Common myeloid progenitor, CD34-positive (primary cell): ENCODE measurements around the gene TMPRSS5. TPM values are rescaled to one million over a fixed set of nuclear protein-coding genes. Genes with fewer than 3 reads are reported as not detected.

ENCODE experiments used
- CTCF ChIA-PET: fragments of 350-600 bp; sonication (Branson Sonifier 250); formaldehyde crosslinking; loops from one replicate; lab custom pipeline; 2021; ENCODE audit warnings: antibody characterized with exemption; lab: Charles Lee
- POLR2A ChIA-PET: fragments of 350-600 bp; sonication (Branson Sonifier 250); formaldehyde crosslinking; loops from one replicate; lab custom pipeline; 2021; ENCODE audit warnings: antibody characterized with exemption; lab: Charles Lee
- DNase-seq, 3 donors: peaks; one replicate each; pipeline versions ENCODE4 v3.0.0 to v3.0.0-alpha.2; 2013
- H3K27ac ChIP-seq, 2 experiments: 1 replicate in 1 of 2; 2 replicates in 1 of 2; pipeline ENCODE4 v1.7.0; 2013; ENCODE audit warnings: inconsistent platforms in 2 of 2, low read length in 2 of 2, mild to moderate bottlenecking in 2 of 2, low read depth in 1 of 2, moderate library complexity in 1 of 2; ENCODE audit not compliant: severe bottlenecking in 2 of 2, insufficient read depth in 1 of 2, poor library complexity in 1 of 2
- H3K27me3 ChIP-seq, 5 experiments: replicated peaks in 2 of 5; 1 replicate in 3 of 5; 2 replicates in 2 of 5; pipeline versions ENCODE4 v1.6.1 to v1.7.0; 2013; ENCODE audit warnings: low read length in 4 of 5, mild to moderate bottlenecking in 2 of 5, moderate library complexity in 2 of 5, inconsistent platforms in 1 of 5; ENCODE audit not compliant: insufficient read depth in 5 of 5, control insufficient read depth in 4 of 5
- H3K36me3 ChIP-seq, 4 experiments: 1 replicate in 2 of 4; 2 replicates in 2 of 4; pipeline versions ENCODE4 v1.6.1 to v1.7.0; 2013; ENCODE audit warnings: low read length in 3 of 4, control low read depth in 1 of 4, mild to moderate bottlenecking in 1 of 4; ENCODE audit not compliant: control insufficient read depth in 4 of 4, insufficient read depth in 4 of 4
- H3K4me1 ChIP-seq, 4 experiments: 1 replicate in 3 of 4; 2 replicates in 1 of 4; pipeline versions ENCODE4 v1.6.1 to v1.7.1; 2013; ENCODE audit warnings: low read length in 3 of 4, mild to moderate bottlenecking in 3 of 4, control low read depth in 1 of 4, inconsistent platforms in 1 of 4, moderate library complexity in 1 of 4; ENCODE audit not compliant: control insufficient read depth in 4 of 4, insufficient read depth in 4 of 4; ENCODE audit errors: control extremely low read depth in 1 of 4
- H3K4me3 ChIP-seq, 7 experiments: 1 replicate in 4 of 7; 2 replicates in 3 of 7; pipeline versions ENCODE4 v1.5.1 to v1.7.0; 2013; ENCODE audit warnings: mild to moderate bottlenecking in 7 of 7, low read length in 6 of 7, moderate library complexity in 6 of 7, inconsistent platforms in 2 of 7, low read depth in 2 of 7, control low read depth in 1 of 7; ENCODE audit not compliant: insufficient read depth in 4 of 7, control insufficient read depth in 1 of 7; ENCODE audit errors: extremely low read depth in 1 of 7
- H3K9me3 ChIP-seq, 5 experiments: 1 replicate in 4 of 5; 2 replicates in 1 of 5; pipeline versions ENCODE4 v1.6.1 to v1.7.1; 2013; ENCODE audit warnings: low read length in 4 of 5, mild to moderate bottlenecking in 2 of 5, inconsistent platforms in 1 of 5, low read depth in 1 of 5, moderate library complexity in 1 of 5; ENCODE audit not compliant: control insufficient read depth in 4 of 5, insufficient read depth in 2 of 5; ENCODE audit errors: control extremely low read depth in 1 of 5
- WGBS: methylation state at CpG from one replicate; pipeline ENCODE4 v1.1.5; 2013; ENCODE audit not compliant: insufficient coverage; 5-methylcytosine and 5-hydroxymethylcytosine counted together
- polyA plus RNA-seq: library from polyadenylated mRNA; unstranded; fragments of 120-200 nt; gene quantifications from one replicate; pipeline ENCODE4 v1.2.1, GENCODE V29; 2013

TMPRSS5 gene
- polyA plus RNA-seq: 0.32 TPM

DNA sequence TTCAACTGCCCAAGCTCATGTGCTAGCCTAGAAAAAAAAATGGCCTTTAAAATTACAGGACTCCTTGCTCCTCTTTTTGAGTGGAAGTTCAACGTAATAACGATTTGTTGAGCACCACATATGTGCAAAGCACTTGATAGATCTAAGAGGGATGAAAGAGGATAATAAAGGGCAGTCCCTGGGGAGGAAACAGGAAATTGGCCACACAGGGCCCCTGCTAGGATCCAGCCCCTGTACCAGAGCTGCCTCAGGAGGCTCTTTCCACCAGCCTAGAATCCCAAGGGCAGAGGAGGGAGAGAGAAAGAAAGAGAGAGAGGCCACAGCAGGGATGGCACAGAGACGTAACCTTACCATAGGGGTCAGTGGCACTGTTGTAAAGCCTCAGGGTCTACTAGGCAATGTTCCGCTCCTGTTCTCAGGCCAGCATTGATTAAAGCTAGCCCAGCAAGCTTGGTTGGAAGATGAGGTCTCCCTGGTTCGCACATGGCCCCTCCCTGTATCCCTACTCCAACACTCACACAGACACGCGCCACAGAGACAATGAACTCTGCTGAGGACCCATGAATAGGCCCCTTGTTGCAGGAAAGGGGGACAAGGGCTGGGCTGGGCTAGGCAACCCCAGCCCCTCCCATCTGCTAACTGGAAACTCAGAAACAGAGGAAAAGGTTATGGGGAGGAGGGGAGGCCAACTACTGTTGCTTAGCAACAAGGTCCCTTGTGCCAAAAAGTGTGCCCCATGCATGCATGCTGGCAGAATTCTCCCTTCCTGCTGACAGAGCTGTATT is at the start of gene TMPRSS5:
Gene TMPRSS5, minus strand, starts transcription at position 438 of the 785 bp plus-strand sequence. Its CDS starts 84 bp downstream, at position 354.
- WGBS: 94% methylated on average over 6 of the region's 7 CpGs

DNA sequence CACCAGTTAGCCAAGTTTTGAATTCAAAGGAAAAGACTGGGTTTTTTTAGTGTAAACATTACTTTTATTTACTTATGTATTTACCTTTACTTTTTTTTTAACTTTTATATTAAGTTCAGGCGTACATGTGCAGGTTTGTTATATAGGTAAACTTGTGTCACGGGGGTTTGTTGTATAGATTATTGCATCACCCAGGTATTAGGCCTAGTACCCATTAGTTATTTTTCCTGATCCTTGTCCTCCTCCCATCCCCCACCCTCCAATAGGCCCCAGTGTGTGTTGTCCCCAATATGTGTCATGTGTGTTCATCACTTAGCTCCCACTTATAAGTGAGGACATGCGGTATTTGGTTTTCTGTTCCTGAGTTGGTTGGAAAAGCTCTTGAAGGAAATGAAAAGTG is 46.8 kb upstream of the TMPRSS5 start:
- H3K9me3 ChIP-seq: peaks cover 0 to 8% (median 0%) of the 10 kb centered on the region in 5 experiments
- H3K27me3 ChIP-seq: no peaks in the 10 kb centered on the region
- H3K4me1 ChIP-seq: no peaks in the 10 kb centered on the region
- no peak overlapping the region for H3K4me3 ChIP-seq
- no peak overlapping the region for H3K27ac ChIP-seq
- WGBS: no CpG with 5 or more reads among the region's 3 CpGs
- DNase-seq: no peak
- H3K36me3 ChIP-seq: peaks cover 15 to 57% (median 32%) of the 10 kb centered on the region in 4 experiments
- POLR2A ChIA-PET: no interaction called here
- CTCF ChIA-PET: interaction anchor here (1.1 to 1.5 kb wide), 2 partner anchors 13 to 22 kb away, joined by 3 to 4 read pairs; no protein-coding TSS in a partner anchor

More for the DNA sequence above, at the start of gene TMPRSS5:
- POLR2A ChIA-PET: no interaction called here
- no peaks in the 10 kb centered on the region for H3K27me3 ChIP-seq
- H3K27ac ChIP-seq: no peak within 1 kb of the TSS
- CTCF ChIA-PET: no interaction called here
- no peak for DNase-seq
- peaks cover 0 to 20% (median 2%) of the 10 kb centered on the region in 5 experiments for H3K9me3 ChIP-seq
- H3K4me1 ChIP-seq: no peaks in the 10 kb centered on the region
- no peak within 1 kb of the TSS for H3K4me3 ChIP-seq
- H3K36me3 ChIP-seq: no peaks in the 10 kb centered on the region

DNA sequence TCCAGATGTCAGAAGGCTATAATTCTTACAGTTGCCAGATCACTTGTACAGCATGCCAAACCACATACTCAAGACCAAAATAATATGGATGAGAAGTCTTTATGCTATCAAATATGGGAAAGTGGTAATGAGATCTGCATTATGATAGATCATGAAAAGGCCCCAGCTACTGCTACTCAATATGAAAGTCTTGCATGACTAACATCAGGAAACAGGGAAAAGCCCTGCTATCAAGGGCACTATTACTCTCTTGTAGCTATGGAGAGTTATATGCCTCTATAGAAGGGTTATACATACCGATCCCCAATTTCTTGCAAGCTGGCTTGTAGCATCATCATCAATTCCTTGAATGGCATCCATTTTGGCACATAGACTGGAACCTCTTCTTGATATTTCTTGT is 30.2 kb upstream of the TMPRSS5 start:
- no peak overlapping the region for H3K4me3 ChIP-seq
- H3K9me3 ChIP-seq: no peaks in the 10 kb centered on the region
- H3K27ac ChIP-seq: no peak overlapping the region
- no peak for DNase-seq
- ChIA-PET POLR2A (no interaction called here), CTCF (no interaction called here)
- no peaks in the 10 kb centered on the region for H3K4me1 ChIP-seq
- H3K36me3 ChIP-seq: peaks cover 19 to 72% (median 48%) of the 10 kb centered on the region in 4 experiments
- H3K27me3 ChIP-seq: no peaks in the 10 kb centered on the region
- 100% methylated on average over 1 of the region's 1 CpG for WGBS

DNA sequence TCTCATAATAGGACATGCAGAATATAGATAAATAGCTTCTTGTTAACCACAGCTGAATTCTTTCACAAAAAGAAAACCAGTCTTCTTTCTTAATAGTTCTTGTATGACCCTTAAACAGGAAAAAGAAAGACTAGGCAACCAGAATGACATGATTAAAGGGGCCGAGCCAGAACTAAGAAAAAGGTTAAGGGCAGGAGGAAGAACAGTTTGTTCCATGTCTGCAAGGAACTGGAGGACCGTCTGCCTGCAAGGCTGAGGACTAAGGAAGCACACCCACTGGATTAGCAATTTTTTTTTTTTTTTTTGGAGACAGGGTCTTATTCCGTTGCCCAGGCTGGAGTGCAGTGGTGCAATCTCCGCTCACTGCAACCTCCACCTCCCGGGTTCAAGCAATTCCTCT is 26.0 kb upstream of the TMPRSS5 start:
- WGBS: 100% methylated on average over 5 of the region's 5 CpGs
- no peak overlapping the region for H3K4me3 ChIP-seq
- no peak for DNase-seq
- ChIA-PET CTCF (interaction anchor here (1.3 kb wide), 1 partner anchor 9 kb away, joined by 3 read pairs; no protein-coding TSS in a partner anchor), POLR2A (no interaction called here)
- no peak overlapping the region for H3K27ac ChIP-seq
- peaks cover 0 to 10% (median 6%) of the 10 kb centered on the region in 4 experiments for H3K4me1 ChIP-seq
- H3K9me3 ChIP-seq: no peaks in the 10 kb centered on the region
- peaks cover 6 to 39% (median 27%) of the 10 kb centered on the region in 4 experiments for H3K36me3 ChIP-seq
- H3K27me3 ChIP-seq: no peaks in the 10 kb centered on the region

DNA sequence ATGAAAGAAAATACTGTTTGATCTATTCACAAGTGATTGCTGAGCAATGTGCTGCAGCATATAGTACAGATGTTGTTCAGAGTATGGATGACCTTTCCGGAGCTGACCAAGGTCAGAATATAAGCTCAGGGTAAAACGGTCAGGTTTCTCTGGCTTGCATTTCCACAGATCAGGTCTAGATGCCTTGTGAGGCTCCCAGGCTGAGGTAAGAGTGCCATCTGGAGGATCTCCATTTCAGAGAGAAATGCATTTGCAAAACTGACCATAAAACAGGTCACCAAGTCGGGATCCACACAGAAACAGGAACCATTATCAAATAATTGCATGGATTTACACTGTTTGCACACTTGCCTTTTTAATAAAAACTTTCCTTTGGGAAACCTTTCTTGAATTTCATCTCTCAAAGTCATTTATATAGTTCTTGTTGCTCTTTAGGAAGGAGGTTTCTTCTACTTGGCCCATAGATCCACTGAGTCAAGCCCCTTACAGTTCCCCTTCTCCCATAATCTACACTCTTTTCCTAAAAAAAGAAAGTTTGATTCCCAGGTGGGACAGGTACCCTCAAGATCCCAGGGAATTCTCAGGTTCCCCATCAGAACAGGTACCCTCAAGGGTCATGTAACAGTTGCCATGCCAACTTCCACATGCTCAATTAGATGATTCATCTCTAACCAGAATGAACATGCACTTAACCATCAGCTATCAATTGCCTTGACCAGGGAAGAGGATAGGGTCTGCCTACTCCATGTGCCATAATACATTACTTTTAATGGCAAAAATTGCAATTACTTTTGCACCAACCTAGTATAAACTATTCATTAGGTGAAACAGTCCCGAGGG is 25.0 kb upstream of the TMPRSS5 start:
- ChIA-PET CTCF (interaction anchor here (0.6 to 2.0 kb wide), 7 partner anchors 10 to 425 kb away, joined by 3 to 6 read pairs (median 3); no protein-coding TSS in a partner anchor), POLR2A (no interaction called here)
- H3K27me3 ChIP-seq: no peaks in the 10 kb centered on the region
- H3K36me3 ChIP-seq: peaks cover 6 to 29% (median 18%) of the 10 kb centered on the region in 4 experiments
- no peaks in the 10 kb centered on the region for H3K9me3 ChIP-seq
- WGBS: 96% methylated on average over 2 of the region's 4 CpGs
- no peak overlapping the region for H3K4me3 ChIP-seq
- H3K4me1 ChIP-seq: peaks cover 0 to 10% (median 6%) of the 10 kb centered on the region in 4 experiments
- peak; percentile 1 to 6 (median 4) for DNase-seq
- no peak overlapping the region for H3K27ac ChIP-seq

DNA sequence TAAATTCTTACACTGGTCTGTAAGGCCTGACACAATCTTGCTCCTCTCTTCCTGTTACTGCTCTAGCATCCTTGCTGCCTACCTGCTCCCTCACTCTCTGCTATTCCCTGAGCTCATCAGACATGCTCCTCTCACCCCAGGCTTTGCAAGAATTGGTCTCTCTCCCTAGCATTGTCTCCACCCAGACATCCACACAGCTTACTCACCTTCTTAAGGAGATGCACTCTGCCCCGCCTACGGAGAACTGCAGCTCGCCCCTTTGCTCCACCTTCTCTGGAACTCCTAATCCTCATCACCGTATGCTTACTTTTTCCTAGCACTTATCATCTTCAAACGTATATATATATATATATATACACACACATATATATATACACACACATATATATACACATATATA is 23.3 kb upstream of the TMPRSS5 start:
- Histone ChIP-seq H3K36me3 (peaks cover 4 to 22% (median 11%) of the 10 kb centered on the region in 4 experiments), H3K27ac (no peak overlapping the region), H3K4me1 (peaks cover 0 to 10% (median 6%) of the 10 kb centered on the region in 4 experiments), H3K9me3 (no peaks in the 10 kb centered on the region), H3K27me3 (no peaks in the 10 kb centered on the region), H3K4me3 (no peak overlapping the region)
- DNase-seq: no peak
- no CpG with 5 or more reads among the region's 5 CpGs for WGBS
- ChIA-PET CTCF (interaction anchor here (1.0 to 1.3 kb wide), 3 partner anchors 9 to 457 kb away, joined by 3 to 5 read pairs (median 3); no protein-coding TSS in a partner anchor), POLR2A (no interaction called here)
